GM23338 (cell line): Measurements from ENCODE around the gene DPT. TPM values are rescaled to one million over a fixed set of nuclear protein-coding genes. Genes with fewer than 3 reads are reported as not detected.

Experiments
- ATAC-seq: fragments of 200-7000 bp; cut with Tn5 transposase; 3 replicates; pipeline ENCODE4 v1.9.1; 2020
- DNase-seq: peaks from one replicate; pipeline ENCODE4 v3.0.0-alpha.2; 2015; ENCODE audit warnings: low spot score
- H2AFZ ChIP-seq: fragments of 200-600 bp; sonication (generic); 2 replicates; pipeline ENCODE4 v1.8.0; 2016; ENCODE audit warnings: antibody characterized with exemption, mild to moderate bottlenecking, moderate library complexity
- H3F3A ChIP-seq: fragments of 200-600 bp; sonication (generic); replicated peaks from 2 replicates; pipeline ENCODE4 v1.8.0; 2017; ENCODE audit warnings: antibody characterized with exemption, mixed run types, low read depth
- H3K27ac ChIP-seq: fragments of 200-600 bp; sonication (generic); 2 replicates; pipeline ENCODE4 v1.6.1; 2016; ENCODE audit warnings: low read depth
- H3K27me3 ChIP-seq: fragments of 200-600 bp; sonication (generic); 2 replicates; pipeline ENCODE4 v1.8.0; 2016; ENCODE audit warnings: mild to moderate bottlenecking, mixed run types, moderate library complexity; ENCODE audit not compliant: insufficient read depth
- H3K36me3 ChIP-seq: fragments of 200-600 bp; sonication (generic); 2 replicates; pipeline ENCODE4 v1.8.0; 2016; ENCODE audit warnings: mild to moderate bottlenecking; ENCODE audit not compliant: insufficient read depth
- H3K4me1 ChIP-seq: fragments of 200-600 bp; sonication (generic); 2 replicates; pipeline ENCODE4 v1.8.0; 2016; ENCODE audit warnings: mild to moderate bottlenecking, moderate library complexity; ENCODE audit not compliant: insufficient read depth
- H3K4me2 ChIP-seq: fragments of 200-600 bp; sonication (generic); 2 replicates; pipeline ENCODE4 v1.7.1; 2017; ENCODE audit warnings: mixed run types
- H3K4me3 ChIP-seq: fragments of 200-600 bp; sonication (generic); 2 replicates; pipeline ENCODE4 v1.6.1; 2016; ENCODE audit warnings: mixed run types
- H3K79me2 ChIP-seq: fragments of 200-600 bp; sonication (generic); replicated peaks from 2 replicates; pipeline ENCODE4 v1.8.0; 2017; ENCODE audit warnings: mild to moderate bottlenecking; ENCODE audit not compliant: insufficient read depth
- H3K9me2 ChIP-seq: fragments of 200-600 bp; sonication (generic); 2 replicates; pipeline ENCODE4 v1.8.0; 2017; ENCODE audit not compliant: insufficient read depth
- H4K20me1 ChIP-seq: fragments of 200-600 bp; sonication (generic); replicated peaks from 2 replicates; pipeline ENCODE4 v1.8.0; 2017; ENCODE audit warnings: mild to moderate bottlenecking; ENCODE audit not compliant: insufficient read depth
- H3K27ac Mint-ChIP-seq: 2 replicates; pipeline ENCODE4 v1.8.0; 2020; ENCODE audit warnings: inconsistent platforms, mild to moderate bottlenecking, moderate library complexity, mixed read lengths
- H3K27me3 Mint-ChIP-seq: 3 replicates; pipeline ENCODE4 v1.8.0; 2022; ENCODE audit warnings: low read depth, mild to moderate bottlenecking, moderate library complexity, mixed read lengths, inconsistent platforms; ENCODE audit not compliant: insufficient read depth, poor library complexity
- H3K36me3 Mint-ChIP-seq: 3 replicates; pipeline ENCODE4 v1.8.0; 2021; ENCODE audit warnings: low read depth, mild to moderate bottlenecking, inconsistent platforms, moderate library complexity, mixed read lengths
- H3K4me1 Mint-ChIP-seq: 3 replicates; pipeline ENCODE4 v1.8.0; 2020; ENCODE audit warnings: mild to moderate bottlenecking, inconsistent platforms, mixed read lengths
- H3K4me3 Mint-ChIP-seq: 3 replicates; pipeline ENCODE4 v1.8.0; 2021; ENCODE audit warnings: moderate library complexity, mild to moderate bottlenecking, inconsistent platforms, mixed read lengths
- H3K9me3 Mint-ChIP-seq: 3 replicates; pipeline ENCODE4 v1.8.0; 2020; ENCODE audit warnings: moderate library complexity, mild to moderate bottlenecking, inconsistent platforms, mixed read lengths
- CREB1 ChIP-seq: fragments of 250-450 bp; sonication (Bioruptor Pico); IDR thresholded peaks from 2 replicates; pipeline ENCODE4 v1.5.0; 2020; ENCODE audit warnings: low read depth, mild to moderate bottlenecking, moderate library complexity
- CTCF ChIP-seq, 2 experiments: fragments of 200-600 bp in 1 of 2; sonication (generic) in 1 of 2; conservative IDR thresholded peaks; 2 replicates each; pipeline versions ENCODE4 v1.5.1 to v1.6.1; 2016 to 2017; ENCODE audit warnings: antibody characterized with exemption in 2 of 2, low read depth in 2 of 2, mild to moderate bottlenecking in 2 of 2, moderate library complexity in 1 of 2
- ETS1 ChIP-seq: IDR thresholded peaks from 2 replicates; pipeline ENCODE4 v1.6.1; 2016; ENCODE audit warnings: antibody characterized with exemption
- EZH2phosphoT487 ChIP-seq: fragments of 200-600 bp; sonication (generic); IDR thresholded peaks from one replicate; pipeline ENCODE4 v1.8.1; 2018; ENCODE audit warnings: antibody characterized with exemption; ENCODE audit not compliant: unreplicated experiment
- JUNB ChIP-seq: IDR thresholded peaks from one replicate; pipeline ENCODE4 v1.6.1; 2016; ENCODE audit warnings: antibody characterized with exemption; ENCODE audit not compliant: unreplicated experiment
- POLR2AphosphoS5 ChIP-seq: IDR thresholded peaks from 2 replicates; pipeline ENCODE4 v1.6.1; 2016; ENCODE audit warnings: antibody characterized with exemption, low read depth
- REST ChIP-seq: IDR thresholded peaks from one replicate; pipeline ENCODE4 v1.6.1; 2018; ENCODE audit warnings: antibody characterized with exemption; ENCODE audit not compliant: unreplicated experiment
- ZNF331 ChIP-seq: fragments of 250-450 bp; sonication (Bioruptor Pico); IDR thresholded peaks from 2 replicates; pipeline ENCODE4 v1.5.0; 2020; ENCODE audit warnings: low read depth, mild to moderate bottlenecking, moderate library complexity
- ZNF462 ChIP-seq: fragments of 250-450 bp; sonication (Bioruptor Pico); IDR thresholded peaks from 2 replicates; pipeline ENCODE4 v1.5.0; 2020; ENCODE audit warnings: mild to moderate bottlenecking, moderate library complexity
- polyA plus RNA-seq: library from polyadenylated mRNA; unstranded; fragments of >200 nt; fragmentation: Nextera tagmentation; extraction: Ambion mirVana; gene quantifications from 2 replicates; pipeline ENCODE4 v1.2.1, GENCODE V29; 2016
- total RNA-seq: library from RNA; depleted of rRNA; stranded (reverse); fragments of >200 nt; shearing (Covaris generic); gene quantifications from 2 replicates; pipeline ENCODE4 v1.2.3, GENCODE V29; 2014

The DPT gene
- total and polyA plus RNA-seq, 2 experiments from 2014 or later: not detected

GRCh38 chr1:168693197-168693871 lies 35.7 kb downstream of the DPT start (continued):
- TF ChIP-seq ZNF462: no peak
- no peak for TF ChIP-seq ZNF331 (CRISPR knock-in tag)
- no peak for TF ChIP-seq JUNB
- no peak for TF ChIP-seq EZH2phosphoT487
- no peak for TF ChIP-seq ETS1

GRCh38 chr1:168692472-168692871 lies 36.5 kb downstream of the DPT start:
- Mint-ChIP-seq H3K4me3 (no peak overlapping the region), H3K4me1 (peaks cover 17% of the 10 kb centered on the region), H3K27me3 (peaks cover 7% of the 10 kb centered on the region), H3K9me3 (no peaks in the 10 kb centered on the region), H3K27ac (no peak overlapping the region), H3K36me3 (no peaks in the 10 kb centered on the region)
- Histone ChIP-seq H3K4me2 (no peak overlapping the region), H3K4me3 (no peak overlapping the region), H3K79me2 (no peaks in the 10 kb centered on the region), H3K27me3 (no peaks in the 10 kb centered on the region), H2AFZ (no peak overlapping the region), H3K36me3 (no peaks in the 10 kb centered on the region), H3F3A (no peaks in the 10 kb centered on the region), H3K4me1 (no peaks in the 10 kb centered on the region), H3K9me2 (0 out of 2 replicates have a peak, but pooled peaks cover 4% of the 10 kb centered on the region), H3K27ac (no peak overlapping the region), H4K20me1 (no peaks in the 10 kb centered on the region)
- no peak for DNase-seq
- ATAC-seq: no peak
- no peak for TF ChIP-seq CREB1 (CRISPR knock-in tag)
- TF ChIP-seq CTCF (conservative IDR thresholded peaks at IDR 0.05; ENCODE audit: low read depth in 2 of 2): no peak
- TF ChIP-seq REST: no peak
- no peak for TF ChIP-seq POLR2AphosphoS5
- TF ChIP-seq JUNB: no peak
